Measurements from ENCODE around the gene TMIGD1. TPM values are rescaled to one million over a fixed set of nuclear protein-coding genes. Genes with fewer than 3 reads are reported as not detected.
A peak's percentile ranks its signal among the peaks of the same experiment; 100 is the strongest.

TMIGD1 gene
- total RNA-seq: 100 to 1,000 TPM; 102 to 288 (median 119) TPM
- long read RNA-seq, donor 1, transcript TMIGD1-202 (6 exons, 1,124 nt): minor isoform, 8 of 103 reads
- long read RNA-seq, donor 1, transcript TMIGD1-201 (7 exons, 1,201 nt): major isoform, 57 of 103 reads
- long read RNA-seq, donor 1, partial matches to known transcripts: 7 of 103 reads
- long read RNA-seq, donor 1, other reads (novel, unspliced or antisense): 31 of 103 reads
- long read RNA-seq, donor 2, transcript TMIGD1-202 (6 exons, 1,124 nt): minor isoform, 9 of 111 reads
- long read RNA-seq, donor 2, transcript TMIGD1-201 (7 exons, 1,201 nt): major isoform, 54 of 111 reads
- long read RNA-seq, donor 2, partial matches to known transcripts: 10 of 111 reads
- long read RNA-seq, donor 2, other reads (novel, unspliced or antisense): 38 of 111 reads

GRCh38 chr17:30333503-30334360 lies at the start of gene TMIGD1:
Gene TMIGD1 (minus strand): TSS chr17:30334057. CDS start chr17:30332133, 1,924 bp downstream.
- intact Hi-C loops (cut with DNase I, micrococcal nuclease): loop anchor here in 1 of 2 donors (10.0 kb wide), 1 partner anchor 229 kb away; no protein-coding TSS in a partner anchor
- no peak for DNase-seq
- TF ChIP-seq, protein P1, sequence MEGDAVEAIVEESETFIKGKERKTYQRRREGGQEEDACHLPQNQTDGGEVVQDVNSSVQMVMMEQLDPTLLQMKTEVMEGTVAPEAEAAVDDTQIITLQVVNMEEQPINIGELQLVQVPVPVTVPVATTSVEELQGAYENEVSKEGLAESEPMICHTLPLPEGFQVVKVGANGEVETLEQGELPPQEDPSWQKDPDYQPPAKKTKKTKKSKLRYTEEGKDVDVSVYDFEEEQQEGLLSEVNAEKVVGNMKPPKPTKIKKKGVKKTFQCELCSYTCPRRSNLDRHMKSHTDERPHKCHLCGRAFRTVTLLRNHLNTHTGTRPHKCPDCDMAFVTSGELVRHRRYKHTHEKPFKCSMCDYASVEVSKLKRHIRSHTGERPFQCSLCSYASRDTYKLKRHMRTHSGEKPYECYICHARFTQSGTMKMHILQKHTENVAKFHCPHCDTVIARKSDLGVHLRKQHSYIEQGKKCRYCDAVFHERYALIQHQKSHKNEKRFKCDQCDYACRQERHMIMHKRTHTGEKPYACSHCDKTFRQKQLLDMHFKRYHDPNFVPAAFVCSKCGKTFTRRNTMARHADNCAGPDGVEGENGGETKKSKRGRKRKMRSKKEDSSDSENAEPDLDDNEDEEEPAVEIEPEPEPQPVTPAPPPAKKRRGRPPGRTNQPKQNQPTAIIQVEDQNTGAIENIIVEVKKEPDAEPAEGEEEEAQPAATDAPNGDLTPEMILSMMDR (IDR thresholded peaks at IDR 0.05): no peak
- H3K4me3 ChIP-seq: no peak within 1 kb of the TSS
- no peaks in the 10 kb centered on the region for H3K36me3 ChIP-seq (ENCODE audit: low read depth)
- peaks cover 28% of the 10 kb centered on the region for H3K4me1 ChIP-seq (ENCODE audit: low read depth)
- no peaks in the 10 kb centered on the region for H3K9me3 ChIP-seq
- ATAC-seq: peak; percentile 28

DNA sequence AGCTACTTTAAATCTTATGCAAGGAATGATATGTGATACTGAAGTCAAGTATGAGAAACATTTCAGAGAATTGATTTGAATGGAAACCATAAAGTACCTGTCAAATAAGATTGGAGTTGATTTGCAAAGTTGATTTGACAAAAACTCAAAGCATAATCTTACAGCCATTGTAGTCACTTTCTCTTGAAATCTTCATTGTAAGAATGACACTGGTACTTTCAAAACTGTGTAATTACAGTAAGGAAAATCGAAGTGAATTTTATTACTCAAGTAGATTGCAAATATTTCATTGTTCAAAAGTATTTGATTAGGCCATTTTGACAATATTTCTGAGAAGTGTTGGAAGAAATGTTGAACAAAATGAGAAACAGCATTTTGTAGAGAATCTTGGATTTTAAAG lies 48.5 kb upstream of the TMIGD1 start:
- intact Hi-C loops (cut with DNase I, micrococcal nuclease): no loop called here
- H3K4me1 ChIP-seq (ENCODE audit: low read depth): peaks cover 19% of the 10 kb centered on the region
- H3K4me3 ChIP-seq: no peak overlapping the region
- TF ChIP-seq, protein P1 (IDR thresholded peaks at IDR 0.05): no peak
- no peaks in the 10 kb centered on the region for H3K36me3 ChIP-seq (ENCODE audit: low read depth)
- ATAC-seq (no peak), DNase-seq (no peak)
- H3K9me3 ChIP-seq: no peaks in the 10 kb centered on the region

DNA sequence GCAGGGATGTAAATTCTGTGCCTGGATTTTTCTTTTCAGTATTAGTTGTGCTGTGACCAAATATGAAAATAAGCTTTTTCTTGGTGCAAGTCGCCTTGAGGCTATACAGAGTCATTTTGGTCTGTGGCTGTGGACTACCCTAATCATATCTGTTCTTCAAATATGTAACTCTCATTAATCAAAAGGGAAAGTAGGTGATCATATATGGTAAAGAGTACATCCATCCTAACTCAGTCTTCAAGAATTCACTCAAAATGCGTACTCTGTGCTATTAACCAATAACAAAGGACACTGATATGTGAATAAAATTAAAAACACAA lies 47.4 kb upstream of the TMIGD1 start:
- H3K36me3 ChIP-seq (ENCODE audit: low read depth): no peaks in the 10 kb centered on the region
- H3K9me3 ChIP-seq: no peaks in the 10 kb centered on the region
- H3K4me1 ChIP-seq (ENCODE audit: low read depth): peaks cover 19% of the 10 kb centered on the region
- no peak for ATAC-seq
- intact Hi-C loops (cut with DNase I, micrococcal nuclease): no loop called here
- TF ChIP-seq, protein P1 (IDR thresholded peaks at IDR 0.05): no peak
- no peak overlapping the region for H3K4me3 ChIP-seq
- no peak for DNase-seq

DNA sequence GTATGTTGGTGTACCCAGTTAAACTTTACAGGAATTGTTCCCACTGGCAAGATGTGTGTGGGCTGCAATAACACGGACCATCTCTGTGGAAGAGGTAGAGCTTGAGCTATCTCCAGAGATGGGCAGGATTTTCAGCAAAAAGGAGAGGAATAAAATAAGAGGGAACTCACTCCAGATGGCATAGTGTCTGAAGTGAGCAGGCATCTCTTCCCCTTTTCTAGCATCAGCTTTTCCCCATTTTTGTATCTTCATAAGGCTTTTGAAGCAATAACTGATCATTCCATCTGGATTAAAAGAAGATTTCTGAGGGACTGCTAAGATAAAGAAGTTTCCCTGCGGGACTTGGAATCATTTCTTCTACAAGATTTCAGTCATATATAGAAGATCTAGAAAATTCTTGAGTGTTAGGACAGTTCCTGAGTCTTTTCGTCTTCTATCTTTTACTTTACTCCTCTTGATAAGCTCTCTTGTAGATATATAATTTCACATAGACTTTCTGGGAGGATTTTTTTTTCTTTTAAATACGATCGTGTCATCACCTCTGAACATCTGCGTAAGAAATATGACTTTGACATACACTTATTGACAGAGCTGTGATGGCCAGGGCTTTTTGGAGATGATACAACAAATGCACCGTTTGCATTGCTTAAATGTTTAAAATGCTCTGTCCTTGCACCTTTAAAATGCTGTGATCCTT lies 46.9 kb upstream of the TMIGD1 start:
- peaks cover 19% of the 10 kb centered on the region for H3K4me1 ChIP-seq (ENCODE audit: low read depth)
- no peak for DNase-seq
- no peaks in the 10 kb centered on the region for H3K36me3 ChIP-seq (ENCODE audit: low read depth)
- H3K4me3 ChIP-seq: no peak overlapping the region
- ATAC-seq: no peak
- H3K9me3 ChIP-seq: no peaks in the 10 kb centered on the region
- intact Hi-C loops (cut with DNase I, micrococcal nuclease): no loop called here
- TF ChIP-seq, protein P1 (IDR thresholded peaks at IDR 0.05): no peak

DNA sequence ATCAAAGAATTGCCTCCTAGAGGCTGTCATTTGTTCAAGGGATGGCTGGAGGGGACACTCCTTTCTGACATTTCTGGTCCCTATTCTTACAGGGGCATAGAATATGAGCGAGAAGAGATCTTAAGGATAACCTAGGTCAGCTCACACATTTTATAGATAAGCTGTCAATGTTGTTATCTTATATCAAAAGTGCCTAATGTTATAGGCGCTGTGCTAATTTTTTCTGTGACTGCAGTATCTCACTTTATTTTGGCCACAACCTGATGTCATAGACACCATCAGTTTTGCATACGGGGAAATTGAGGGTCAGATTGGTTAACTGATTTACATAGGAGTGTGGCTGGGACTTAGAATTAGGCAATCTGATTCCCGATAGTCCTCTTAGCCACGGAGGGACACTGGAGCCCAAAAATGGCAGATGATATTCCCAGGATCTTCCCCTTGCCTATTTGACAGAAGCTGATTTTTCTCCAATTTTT lies 46.1 kb upstream of the TMIGD1 start:
- Histone ChIP-seq H3K36me3 (ENCODE audit: low read depth) (no peaks in the 10 kb centered on the region), H3K4me3 (no peak overlapping the region), H3K4me1 (ENCODE audit: low read depth) (peaks cover 19% of the 10 kb centered on the region), H3K9me3 (no peaks in the 10 kb centered on the region)
- no peak for ATAC-seq
- DNase-seq: no peak
- intact Hi-C loops (cut with DNase I, micrococcal nuclease): no loop called here
- TF ChIP-seq, protein P1 (IDR thresholded peaks at IDR 0.05): no peak
